SW480 (cell line): Measurements from ENCODE around the gene CTDNEP1.
"Not testable (repeated sequence)": the region's sequence is repeated elsewhere in the genome, so short reads cannot be mapped to it uniquely, and the experiment has no call there.

Experiments used
- DNase-seq: peaks from one replicate; pipeline ENCODE4 v3.0.0-alpha.2; 2016; ENCODE audit warnings: low spot score

Gene CTDNEP1

GRCh38 chr17:7248796-7249195, 2.7 kb downstream of the CTDNEP1 start:
- DNase-seq, result no peak

DNA sequence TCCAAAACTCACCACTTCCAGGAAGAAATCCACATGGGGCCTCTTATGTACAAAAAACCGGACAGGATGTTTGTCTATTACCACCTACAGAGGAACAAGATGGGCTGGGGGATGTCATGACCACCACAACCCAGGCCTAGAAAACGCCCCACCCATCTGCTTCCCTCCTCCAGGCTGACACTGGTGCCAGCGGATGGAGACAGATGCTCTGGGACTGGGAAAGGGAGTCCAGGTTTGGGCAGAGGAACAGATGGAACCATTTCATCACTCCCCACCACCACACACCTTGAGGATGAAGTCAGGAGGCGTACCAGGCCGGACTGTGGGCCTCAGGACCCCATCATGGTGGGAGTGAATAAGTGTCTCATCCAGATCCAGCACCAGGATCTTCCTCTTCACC, 4.8 kb downstream of the CTDNEP1 start:
- no peak for DNase-seq

DNA sequence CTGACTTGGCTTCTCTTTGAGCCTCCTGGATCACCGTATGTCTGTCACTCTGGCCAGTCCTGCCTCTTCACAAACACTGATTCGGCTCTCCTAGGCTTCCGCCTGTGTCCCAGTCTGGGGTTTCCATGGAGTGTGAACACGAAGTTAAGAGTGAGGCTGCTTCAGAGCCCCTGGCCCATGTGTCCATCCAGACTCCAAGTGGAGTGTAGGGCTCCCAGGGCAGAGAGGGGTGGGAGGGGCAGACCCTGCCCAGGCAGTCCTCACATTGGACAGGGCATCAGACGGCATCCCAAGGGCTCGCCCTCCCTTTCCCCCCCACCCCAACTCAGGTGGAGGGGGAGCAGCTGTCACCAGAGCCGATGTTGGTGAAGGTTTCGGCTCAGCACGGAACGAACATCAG, 7.7 kb downstream of the CTDNEP1 start:
- DNase-seq, result not testable (repeated sequence)

GRCh38 chr17:7243453-7243729, 8.1 kb downstream of the CTDNEP1 start:
- DNase-seq, result no peak

GRCh38 chr17:7242717-7243452, 8.6 kb downstream of the CTDNEP1 start:
- peak; percentile 92 for DNase-seq

GRCh38 chr17:7241783-7242716, 9.5 kb downstream of the CTDNEP1 start, which contains the start of gene GABARAP:
Gene GABARAP (minus strand): TSS chr17:7242449. CDS start chr17:7242330, 119 bp downstream.
- peak; percentile 80 for DNase-seq

GRCh38 chr17:7241090-7241733, 10.3 kb downstream of the CTDNEP1 start:
- DNase-seq, result no peak

DNA sequence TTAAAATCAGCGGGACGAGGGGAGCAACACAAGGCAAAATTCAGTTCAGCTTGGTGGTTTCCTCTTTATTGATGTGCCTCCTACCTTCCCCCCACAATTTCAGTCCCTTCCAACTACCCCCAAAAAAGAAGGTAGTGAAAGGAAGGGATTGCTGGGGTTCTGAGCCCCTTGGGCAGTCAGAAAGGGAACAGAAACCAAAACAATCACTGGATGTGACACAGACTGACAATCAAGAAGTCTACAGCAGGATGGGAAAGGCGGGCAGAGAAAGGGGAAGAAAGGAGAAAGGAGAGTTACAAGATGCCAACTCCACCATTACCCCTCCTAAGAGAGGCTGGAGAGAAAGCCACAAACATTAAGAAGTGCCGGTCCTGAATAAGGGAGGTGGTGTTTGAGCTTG, 11.2 kb downstream of the CTDNEP1 start:
- no peak for DNase-seq

DNA sequence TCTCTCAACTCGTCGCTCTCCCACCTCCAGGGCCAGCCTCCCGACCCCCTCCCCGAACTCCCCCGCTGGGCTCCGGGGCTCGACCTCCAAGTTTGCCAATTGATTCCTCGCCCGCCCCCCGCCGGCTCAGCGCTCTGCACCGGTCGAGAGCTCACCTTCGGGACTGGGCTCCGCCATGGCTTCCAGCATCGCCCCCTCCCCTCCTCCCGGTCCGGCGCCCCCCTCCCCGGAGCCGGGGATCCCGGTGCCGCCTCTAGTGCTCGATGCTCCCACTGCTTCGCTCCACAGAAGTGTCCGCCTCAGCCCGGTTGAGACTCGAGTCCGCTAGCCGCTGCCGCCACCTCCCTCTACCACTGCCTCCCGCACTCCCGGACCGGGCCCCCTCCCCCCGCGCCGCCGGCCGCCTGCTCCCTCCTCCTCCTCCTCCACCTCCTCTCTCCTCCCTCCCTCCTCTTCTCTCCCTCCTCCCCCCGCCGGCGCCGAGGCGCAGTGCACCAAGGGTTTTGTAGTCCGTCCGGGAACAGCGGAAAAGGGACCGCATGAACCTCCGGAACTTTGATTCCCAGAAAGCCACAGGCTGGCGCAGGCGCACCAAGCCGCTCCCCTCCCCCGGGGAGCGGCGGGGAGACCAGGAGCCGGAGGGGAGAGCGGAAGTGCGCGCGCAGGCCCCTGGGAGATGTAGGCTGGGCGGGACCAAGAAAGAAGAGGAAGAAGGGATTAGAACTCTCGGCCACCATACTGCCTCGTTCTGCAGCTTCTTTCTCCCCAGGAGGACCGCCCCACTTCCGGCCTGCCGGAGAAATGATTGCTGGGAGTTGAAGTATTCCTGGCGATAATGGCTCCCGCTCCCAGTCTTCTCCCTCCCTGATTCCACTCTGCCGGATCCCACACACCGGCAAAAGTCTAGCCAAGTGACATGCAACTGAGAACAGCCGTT, 12.2 kb downstream of the CTDNEP1 start, which contains the start of gene PHF23:
Gene PHF23 (minus strand): TSS at position 367 of the 937 bp plus-strand sequence. CDS start 178 bp downstream, at position 189.
- DNase-seq, result peak; percentile 99

- DNase-seq, result no peak
Observed at GRCh38 chr17:7238420-7239090, 13.0 kb downstream of the CTDNEP1 start.

GRCh38 chr17:7237761-7238419, 13.6 kb downstream of the CTDNEP1 start:
- peak; percentile 66 for DNase-seq

DNA sequence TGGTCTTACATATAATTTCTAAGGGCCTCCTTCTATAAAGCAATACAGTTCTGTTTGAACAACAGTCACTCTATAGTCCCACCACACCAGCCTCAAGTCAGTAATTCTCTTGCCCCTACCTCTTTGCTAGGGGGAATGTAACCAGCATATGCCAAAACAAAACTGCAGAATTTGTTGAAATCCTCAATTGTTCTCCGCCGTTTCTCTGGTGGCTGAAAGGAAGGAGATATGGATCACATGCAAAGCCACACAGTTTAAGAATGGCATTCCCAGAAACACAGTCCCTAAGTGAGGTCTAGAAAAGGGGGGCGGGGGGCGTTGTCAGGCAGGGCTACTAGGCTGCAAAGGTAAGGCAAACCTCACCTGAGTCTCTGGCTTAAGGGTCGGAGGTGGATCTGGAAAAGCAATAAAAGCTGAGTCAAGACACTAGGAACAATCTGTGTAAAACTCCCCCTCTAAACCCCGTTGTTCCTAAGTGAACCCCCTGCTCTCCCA, 14.2 kb downstream of the CTDNEP1 start:
- no peak for DNase-seq

- DNase-seq, result no peak
Observed at GRCh38 chr17:7236808-7237207, 14.7 kb downstream of the CTDNEP1 start.

DNA sequence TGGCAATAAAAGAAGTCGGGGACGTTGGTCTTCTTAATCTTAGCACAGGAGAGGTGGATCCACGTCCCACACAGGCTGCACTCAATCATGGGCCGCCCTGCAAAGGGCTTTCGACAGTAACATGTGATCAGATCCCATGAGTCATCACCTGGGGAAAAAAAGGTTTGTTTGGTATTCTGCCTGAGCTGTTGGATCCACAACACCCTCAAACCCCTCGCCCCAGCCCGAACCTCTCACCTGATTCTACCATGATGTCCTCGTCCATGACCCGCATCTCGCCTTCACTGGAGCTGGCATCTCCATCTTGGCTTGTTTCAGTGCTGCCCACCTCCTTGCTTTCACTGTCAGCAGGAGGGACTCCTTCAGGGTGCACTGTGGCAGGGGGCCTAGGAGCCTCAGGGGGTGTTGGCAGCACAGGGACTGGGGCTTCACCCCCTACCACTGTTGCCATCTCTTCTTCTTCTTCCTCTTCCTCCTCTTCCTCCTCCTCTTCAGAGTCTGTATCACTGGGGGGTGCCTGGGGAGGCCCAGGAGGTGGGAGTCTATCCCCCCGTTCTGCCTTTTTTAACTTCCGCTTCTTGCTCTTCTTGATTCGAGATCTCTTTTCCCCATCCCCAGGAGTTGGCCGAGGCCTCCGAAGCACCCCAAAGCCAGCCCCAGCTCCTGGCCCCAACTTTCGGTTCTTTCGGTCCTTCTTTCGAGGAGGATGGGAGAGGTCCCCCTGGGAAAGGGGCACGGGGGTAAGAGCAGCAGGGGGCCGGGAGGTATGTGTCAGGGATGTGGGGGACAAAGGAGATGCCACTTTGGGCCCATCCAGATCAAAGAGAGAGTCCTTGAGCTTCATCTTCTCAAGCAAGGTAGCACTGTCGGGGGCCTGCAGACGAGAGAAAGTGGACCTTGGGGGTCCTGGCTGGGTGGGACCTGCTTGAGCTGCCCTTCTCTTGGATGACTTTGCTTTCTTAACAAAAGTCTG, 15.6 kb downstream of the CTDNEP1 start:
- no peak for DNase-seq

- peak; percentile 94 for DNase-seq
Observed at GRCh38 chr17:7234083-7234951, 17.2 kb downstream of the CTDNEP1 start, which contains the start of gene DVL2. Gene DVL2 (minus strand): TSS chr17:7234517. CDS start chr17:7234262, 255 bp downstream.

GRCh38 chr17:7233701-7234082, 17.8 kb downstream of the CTDNEP1 start:
- no peak for DNase-seq

- DNase-seq, result no peak
Observed at GRCh38 chr17:7232114-7232513, 19.4 kb downstream of the CTDNEP1 start.

- DNase-seq, result no peak
Observed at GRCh38 chr17:7229504-7229903, 22.0 kb downstream of the CTDNEP1 start.
